GM18520 (cell line): ENCODE data around the gene PIK3CB.

Experiments used
- ATAC-seq: cut with Tn5 transposase; IDR thresholded peaks from one replicate; pipeline ENCODE4 v1.9.1; 2021; ENCODE audit not compliant: unreplicated experiment

The PIK3CB gene

DNA sequence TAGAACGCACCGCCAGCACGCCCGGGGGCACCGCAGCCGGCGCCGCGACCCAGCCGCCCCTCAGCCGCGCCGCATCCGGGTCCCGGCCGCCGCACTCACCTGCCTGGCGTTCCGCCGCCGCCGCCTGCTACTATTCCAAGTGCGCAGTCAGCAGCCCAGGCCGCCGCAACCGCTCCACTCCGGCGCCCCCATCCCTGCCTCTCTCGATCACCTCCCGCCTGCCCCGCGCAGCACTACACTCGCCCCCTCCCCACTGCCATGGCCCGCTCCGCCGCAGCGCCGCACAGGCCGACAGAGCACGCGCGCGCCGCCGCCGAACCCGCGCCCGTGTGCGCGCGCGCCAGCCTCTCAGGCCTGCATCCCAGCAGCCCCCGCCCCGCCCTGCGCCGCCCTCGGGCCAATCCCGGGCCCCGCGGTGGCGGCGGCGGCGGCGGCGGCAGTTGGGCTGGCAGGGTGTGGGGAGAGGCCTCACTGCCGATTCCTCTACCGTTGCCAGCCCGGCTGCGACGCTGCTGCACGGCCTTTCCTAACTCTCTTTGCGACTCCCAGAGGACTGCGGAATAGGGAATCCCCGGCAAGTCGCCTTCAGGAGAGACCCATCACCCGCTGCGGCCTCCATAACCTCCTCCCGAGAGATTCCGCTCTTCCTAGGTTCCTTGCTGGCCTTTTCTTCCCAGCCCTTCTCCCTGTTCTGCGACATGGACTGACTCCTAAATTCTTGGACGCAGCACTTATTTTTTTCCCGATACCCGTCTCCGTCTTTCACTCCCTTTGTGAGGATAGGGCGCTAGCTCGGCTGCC is at the start of gene PIK3CB:
PIK3CB (minus strand) TSS at position 333 of the 801 bp plus-strand sequence. CDS start 75,585 bp downstream, outside the sequence.
- peak; percentile 90 for ATAC-seq

DNA sequence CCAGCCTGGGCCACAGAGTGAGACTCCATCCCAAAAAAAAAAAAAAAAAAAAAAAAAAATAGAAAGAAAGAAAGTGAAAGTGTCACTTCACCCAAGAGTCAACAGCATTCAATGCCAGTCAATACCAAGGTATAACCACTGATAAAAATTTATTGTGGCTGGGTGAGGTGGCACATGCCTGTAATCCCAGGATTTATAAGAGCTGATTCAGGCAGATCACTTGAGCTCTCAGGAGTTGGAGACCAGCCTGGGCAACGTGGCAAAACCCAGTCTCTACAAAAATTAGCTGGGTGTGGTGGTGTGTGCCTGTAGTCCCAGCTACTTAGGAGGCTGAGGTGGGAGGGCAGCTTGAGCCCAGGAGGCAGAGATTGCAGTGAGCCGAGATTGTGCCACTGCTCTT is 46.5 kb upstream of the PIK3CB start:
- no peak for ATAC-seq

DNA sequence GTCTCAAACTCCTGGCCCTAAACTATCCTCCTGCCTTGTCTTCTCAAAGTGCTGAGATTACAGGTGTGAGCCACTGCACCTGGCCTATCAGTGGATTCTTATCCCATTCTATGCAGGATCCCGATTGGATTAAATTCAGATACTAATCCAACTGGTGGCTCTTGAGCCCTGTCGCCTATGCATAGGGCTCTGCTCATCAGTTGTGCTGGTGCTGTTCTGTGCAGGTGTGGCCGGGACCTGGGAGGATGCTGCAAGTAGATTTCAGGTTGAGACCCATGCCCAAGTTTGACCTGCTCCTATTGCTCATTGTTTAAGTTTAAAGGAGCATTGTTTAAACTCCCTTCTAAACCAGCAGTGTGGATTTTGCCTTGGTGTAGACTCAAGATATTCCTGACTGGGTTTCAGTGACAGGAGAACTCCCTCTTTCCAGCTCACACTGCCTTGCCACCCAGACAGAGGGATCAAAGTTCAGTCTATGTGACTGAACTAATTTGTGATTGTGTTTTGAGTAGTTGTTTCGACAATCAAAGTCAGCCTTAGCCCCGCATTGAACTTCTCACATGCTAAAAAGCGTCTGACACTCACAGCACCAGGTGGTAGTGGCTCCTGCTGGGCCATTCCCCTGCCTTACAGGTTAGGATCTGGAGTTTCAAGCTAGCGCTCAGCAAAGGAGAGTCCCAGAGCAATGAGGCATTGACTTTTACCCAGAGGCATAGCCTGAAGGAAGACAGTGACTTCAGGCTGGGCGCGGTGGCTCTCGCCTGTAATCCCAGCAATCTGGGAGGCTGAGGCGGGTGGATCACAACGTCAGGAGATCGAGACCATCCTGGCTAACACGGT is 45.0 kb upstream of the PIK3CB start:
- no peak for ATAC-seq

DNA sequence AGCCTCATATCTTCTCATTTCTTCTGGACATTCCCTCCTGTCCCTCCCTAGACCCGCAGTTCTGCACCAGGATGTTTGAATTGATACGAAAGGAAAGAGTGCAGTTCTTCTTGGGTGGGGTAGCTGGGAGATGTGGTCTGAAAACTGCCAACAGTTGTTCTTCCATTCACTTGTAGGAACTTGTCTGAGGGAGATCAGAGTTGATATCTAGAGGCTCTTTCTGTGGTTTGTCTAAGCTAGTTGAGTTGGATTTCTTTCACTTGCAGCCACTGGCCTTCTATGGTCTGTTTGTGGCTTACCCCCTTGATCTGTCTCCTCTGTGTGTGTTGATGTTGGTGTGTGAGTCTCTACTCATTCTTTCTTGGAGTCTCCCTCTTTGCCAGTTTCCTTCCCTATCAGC is 42.5 kb upstream of the PIK3CB start:
- no peak for ATAC-seq

DNA sequence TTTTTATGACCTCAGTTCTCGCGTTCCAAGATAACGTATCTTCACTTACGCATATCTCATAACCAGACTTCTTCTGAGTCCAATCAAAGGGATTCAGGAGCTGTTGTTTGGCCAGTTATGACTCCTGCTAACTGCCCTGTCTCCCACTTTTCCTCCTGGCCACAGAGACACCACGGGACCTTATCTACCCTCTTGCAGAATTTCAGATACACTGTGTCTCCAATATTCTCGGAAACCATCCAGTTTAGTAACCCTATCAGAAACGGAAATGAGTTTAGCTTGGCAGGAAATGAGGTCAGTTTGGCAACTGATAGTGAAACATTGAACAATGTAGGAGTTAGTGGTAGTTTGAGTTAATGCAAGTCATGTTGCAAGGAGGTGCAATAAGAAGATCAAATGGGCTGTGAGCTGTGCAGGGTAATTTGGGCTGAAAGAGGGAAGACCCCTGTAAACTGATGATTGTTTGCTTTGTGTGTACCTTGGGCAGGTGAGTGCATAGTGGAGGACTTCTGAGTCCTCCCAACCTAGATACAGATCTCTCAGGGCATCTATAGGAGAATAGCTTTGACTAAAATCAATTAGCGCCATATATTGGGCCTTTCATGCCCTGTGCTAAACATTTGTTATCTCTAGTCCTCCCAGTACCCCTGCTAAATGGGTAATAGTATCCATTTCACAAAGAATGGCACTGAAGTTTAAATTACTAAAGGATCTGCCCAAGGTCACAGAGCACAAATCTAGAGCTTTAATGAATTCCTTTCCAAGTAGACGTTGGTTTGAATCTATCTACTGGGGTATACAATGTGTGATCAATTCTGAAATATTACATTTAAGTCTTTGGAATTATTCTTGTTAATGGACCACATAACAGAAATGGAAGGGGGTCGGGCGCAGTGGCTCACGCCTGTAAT is 41.3 kb upstream of the PIK3CB start:
- no peak for ATAC-seq

DNA sequence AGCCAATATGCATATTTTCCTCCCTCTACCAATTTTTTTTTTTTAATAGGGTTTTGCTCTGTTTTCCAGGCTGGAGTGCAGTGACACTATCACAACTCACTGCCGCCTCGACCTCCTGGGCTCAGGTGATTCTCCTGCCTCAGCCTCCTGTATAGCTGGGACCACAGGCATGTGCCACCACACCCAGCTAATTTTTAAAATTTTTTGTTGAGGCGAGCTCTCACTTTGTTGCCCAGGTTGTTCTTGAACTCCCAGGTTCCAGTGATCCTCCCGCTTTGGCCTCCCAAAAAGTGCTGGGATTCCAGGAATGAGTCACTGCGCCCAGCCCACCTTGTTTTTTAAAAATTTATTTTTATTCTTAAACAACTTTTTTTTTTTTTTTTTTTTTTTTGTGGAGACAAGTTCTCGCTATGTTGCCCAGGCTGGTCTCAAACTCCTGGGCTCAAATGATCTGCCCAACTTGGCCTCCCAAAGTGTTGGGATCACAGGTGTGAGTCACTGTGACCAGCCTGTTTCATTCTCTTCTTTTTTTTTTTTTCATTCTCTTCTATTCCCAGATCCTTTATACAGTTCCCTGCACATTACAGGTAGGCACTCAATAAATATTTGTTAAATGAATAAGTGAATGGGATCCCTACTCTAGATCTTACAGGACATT is 40.5 kb upstream of the PIK3CB start:
- ATAC-seq, result no peak

DNA sequence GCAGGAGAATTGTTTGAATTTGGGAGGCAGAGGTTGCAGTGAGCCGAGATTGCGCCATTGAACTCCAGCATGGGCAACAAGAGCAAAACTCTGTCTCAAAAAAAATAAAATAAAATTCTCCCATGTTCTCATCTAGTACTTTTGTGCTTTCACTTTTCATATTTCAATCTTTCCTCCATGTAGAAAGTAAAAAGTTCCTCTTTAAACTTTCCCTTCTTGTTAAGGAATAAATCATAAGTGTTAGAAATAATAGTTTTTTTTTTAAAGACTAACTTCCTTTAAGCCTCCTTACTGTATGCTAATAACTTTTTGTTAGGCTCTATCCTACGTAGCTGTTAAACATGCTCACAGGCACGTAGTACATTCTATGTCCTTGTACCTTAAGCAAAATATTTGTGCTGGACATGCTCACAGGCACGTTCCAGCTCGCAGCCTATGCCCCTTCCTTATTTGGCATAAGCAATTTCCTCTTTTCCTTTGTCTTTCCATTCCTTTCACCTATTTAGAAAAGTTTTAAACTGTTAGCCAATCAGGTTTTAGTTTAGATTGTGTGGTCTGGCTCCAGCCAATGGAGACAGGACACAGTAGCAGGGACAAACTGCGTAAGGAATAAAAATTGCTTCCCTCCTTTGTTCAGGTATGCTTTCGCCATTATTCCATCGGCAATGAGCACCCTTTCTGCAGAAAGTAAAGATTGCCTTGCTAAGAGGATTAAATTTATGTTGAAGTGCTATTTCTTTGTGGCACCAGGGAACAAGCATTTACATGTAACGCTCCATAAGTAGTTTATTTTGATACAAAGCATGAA is 38.9 kb upstream of the PIK3CB start:
- ATAC-seq, result no peak

DNA sequence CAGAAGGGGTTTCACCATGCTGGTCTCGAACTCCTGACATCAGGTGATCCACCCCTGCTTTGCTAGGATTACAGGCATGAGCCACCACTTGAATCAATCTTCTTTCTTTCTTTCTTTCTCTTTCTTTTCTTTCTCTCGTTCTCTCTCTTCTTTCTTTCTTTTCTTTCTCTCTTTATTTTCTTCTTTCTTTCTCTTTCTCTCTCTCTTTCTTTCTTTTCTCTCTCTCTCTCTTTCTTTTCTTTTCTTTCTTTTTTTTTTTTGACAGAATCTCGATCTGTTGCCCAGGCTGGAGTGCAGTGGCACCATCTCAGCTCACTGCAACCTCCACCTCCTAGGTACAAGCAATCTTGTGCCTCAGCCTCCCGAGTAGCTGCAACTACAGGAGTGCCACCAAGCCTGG is 37.9 kb upstream of the PIK3CB start:
- ATAC-seq, result no peak

DNA sequence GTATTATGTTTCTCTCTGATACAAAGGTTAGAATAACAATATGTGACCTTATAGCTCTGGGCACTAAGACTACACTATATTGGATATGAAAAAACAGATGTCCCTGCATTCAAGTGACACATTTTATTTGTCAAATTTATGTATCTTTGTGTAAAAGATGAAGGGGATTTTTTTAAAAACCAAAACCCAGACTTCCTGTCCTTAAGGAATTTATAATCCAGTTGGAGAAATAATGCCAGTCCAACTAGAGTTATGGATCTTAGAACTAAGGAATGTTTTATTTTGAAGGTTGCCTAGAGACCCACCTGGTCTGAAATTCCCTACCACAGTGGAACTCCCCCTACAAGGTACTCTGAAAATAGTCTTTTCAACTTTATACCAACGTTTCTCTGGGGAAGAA is 33.3 kb upstream of the PIK3CB start:
- no peak for ATAC-seq

DNA sequence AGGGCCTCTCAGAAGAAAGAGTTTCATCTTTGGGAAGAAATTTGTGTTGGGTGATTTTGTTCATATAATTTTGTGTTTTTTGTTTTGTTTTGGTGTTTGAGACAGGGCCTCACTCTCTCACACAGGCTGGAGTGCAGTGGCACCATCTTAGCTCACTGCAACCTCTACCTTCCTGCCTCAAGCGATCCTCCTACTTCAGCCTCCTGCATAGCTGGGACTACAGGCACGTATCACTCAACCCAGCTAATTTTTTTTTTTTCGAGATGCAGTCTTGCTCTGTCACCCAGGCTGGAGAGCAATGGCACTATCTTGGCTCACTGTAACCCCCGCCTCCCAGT is 29.0 kb upstream of the PIK3CB start:
- ATAC-seq, result no peak

DNA sequence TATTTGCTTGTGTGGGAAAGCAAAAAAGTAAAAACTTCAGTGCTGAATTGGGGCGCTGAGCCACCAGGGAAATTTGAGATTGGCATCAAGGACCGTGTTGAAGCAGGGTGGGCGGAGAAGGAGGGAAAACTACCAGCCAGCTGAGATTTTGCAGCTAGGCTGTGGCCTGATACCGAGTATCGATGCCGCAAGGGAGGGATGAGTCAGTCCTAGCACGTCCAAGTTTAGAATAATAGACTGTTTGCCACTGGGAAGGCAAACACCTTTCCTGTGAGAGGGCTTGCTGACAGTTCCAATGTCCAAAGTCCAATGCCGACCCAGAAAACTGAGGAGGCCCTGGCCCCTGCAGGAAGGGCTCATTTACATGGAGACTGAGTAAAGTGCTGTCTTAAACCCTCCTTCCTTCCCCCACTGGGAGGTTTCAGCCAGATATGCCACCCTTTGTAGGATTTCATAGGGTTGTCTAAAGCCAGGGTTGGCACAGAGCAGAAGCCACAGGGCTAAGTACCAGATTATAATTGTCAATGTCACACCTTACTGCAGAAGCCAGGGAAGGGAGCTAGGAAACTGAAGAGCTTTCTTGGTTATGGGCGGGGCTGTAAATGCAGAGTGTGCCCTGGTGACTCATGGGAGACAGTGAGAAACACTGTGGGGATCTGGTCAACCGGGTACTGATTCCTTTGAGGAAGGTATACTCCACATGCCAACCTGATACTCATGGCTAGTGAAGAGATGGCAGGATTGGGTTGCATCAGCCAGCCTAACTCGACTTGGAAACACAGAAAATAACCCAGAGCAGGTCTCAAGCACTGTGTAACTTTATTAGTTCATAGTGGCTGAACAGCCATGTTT is 28.4 kb upstream of the PIK3CB start:
- ATAC-seq, result no peak

DNA sequence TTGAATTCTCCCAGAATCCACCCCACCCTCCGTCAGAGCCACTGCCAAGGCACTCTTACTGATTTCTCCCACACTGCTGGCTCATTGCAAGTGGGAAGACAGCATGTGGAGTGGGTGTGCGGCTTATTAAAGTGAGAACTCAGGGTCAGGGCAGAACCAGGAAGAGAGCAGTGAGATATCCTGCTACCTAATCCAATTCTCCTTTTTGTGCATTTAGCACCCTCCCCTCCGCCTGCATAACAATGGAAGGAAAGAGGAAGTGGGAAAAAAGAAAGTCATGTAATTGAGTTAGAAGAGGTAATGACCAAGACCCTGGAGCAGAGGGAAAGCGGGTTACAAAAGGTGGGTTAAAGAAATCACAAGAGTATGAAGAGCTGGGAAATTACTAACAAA is 27.8 kb upstream of the PIK3CB start:
- no peak for ATAC-seq

DNA sequence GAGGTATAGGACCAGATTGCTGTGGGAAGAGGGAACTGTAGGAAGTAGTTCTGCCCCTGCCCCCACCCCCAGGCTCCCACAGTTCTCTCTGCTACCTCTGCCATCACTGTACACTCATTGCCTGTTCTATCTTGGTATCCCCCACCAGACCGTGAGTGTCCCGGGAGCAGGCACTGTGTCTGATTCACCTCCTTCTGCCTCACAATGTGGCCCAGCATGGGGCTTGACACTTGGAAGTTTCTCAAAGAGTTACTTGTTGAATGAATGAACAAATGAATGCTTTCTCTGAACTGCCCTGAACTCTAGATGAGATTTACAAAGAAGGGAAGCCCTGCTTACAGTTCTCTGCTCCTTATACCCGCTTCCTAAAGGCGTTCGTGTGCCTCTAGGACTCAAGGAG is 27.1 kb upstream of the PIK3CB start:
- no peak for ATAC-seq

DNA sequence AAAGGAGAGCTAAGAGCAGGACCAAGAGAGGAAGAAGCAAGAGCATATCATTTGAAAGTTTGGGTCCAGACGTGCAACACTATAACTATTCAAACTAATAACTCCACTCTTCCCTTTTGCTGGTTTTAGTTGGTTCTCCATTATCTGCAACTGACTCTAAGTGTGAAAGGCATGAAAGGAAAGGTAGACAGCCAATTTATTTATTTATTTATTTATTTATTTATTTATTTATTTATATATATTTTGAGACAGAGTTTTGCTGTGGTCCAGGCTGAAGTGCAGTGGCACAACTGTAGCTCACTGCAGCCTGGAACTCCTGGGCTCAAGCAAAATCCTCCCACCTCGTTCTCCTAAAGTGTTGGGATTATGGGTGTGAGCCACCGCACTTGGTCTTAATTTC is 22.1 kb upstream of the PIK3CB start:
- ATAC-seq, result no peak

DNA sequence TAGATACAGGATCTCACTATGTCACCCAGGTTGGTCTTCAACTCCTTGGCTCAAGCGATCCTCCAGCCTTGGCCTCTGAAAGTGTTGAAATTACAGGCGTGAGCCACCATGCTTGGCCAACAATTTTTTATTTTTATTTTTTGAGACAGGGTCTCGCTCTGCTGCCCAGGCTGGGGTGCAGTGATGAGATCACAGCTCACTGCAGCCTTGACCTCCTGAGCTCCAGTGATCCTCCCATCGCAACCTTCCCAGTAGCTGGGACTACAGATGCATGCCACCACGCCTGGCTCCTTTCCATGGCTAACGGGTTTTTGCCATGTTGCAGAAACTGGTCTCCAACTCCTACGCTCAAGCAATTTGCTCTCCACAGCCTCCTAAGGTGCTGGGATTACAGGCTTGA is 20.2 kb upstream of the PIK3CB start:
- ATAC-seq, result no peak

DNA sequence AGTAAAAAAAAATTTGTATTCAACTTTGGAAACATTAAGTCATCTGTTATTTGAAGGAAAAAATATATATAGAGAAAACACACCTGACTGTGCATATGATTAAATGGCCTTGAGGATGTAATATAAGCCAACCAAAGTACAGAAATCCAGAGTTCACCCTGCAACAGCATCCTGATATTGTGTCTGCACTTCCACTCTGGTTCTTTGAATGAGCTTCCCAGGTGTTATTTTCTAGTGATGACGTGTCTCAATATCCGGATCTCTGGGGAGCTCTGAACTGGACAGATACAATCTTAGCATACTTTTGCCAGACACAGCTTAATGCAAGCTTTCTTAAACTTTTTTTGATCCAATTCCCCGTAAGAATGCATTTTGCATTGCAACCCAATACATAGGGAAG is 19.5 kb upstream of the PIK3CB start:
- no peak for ATAC-seq

DNA sequence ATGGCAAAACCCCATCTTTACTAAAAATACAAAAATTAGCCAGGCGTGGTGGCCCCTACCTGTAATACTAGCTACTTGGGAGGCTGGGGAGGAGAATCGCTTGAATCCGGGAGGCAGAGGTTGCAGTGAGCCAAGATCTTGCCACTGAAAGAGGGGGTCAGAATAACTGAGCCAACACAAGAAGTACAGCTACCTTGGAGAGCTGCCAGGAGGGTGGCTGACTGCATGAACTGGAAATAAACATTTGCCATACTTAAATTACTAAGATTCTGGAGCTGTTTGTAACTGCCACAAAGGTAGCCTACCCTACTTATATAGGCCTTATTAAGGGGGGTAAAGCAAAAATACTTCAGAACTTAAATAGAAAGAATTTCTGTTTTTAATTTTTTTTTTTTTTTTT is 15.4 kb upstream of the PIK3CB start:
- no peak for ATAC-seq

DNA sequence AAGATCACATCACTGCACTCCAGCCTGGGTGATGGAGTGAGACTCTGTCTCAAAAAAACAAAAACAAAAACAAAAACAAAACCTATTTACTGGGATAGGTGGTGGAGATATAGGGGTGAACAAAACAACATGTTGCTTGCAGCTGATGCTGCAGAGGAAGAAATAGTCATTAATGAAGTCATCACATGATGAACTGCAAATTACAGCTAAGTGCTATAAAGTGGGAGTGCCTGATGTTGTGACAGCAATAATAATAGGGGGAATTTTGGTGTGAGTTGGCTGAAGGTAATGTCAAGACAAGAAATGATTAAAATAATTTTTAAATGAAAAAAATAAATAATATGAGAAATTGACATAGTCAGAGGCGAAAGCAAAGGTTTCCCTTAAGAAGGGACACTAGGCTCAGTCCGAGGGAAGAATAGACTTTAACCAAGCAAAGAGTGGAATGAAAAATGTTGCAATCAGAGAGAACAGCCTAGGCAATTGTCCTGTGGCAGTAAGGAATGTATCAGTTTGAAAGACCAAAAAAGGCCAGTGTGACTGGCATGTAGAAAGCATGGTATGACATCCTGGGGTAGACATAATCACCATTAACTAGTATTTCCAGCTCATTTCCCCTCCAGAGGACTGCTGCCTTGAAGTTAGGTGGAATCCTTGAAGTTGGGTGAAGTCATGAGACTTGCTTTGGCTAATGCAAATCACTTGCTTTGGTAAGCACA is 14.7 kb upstream of the PIK3CB start:
- ATAC-seq, result no peak

DNA sequence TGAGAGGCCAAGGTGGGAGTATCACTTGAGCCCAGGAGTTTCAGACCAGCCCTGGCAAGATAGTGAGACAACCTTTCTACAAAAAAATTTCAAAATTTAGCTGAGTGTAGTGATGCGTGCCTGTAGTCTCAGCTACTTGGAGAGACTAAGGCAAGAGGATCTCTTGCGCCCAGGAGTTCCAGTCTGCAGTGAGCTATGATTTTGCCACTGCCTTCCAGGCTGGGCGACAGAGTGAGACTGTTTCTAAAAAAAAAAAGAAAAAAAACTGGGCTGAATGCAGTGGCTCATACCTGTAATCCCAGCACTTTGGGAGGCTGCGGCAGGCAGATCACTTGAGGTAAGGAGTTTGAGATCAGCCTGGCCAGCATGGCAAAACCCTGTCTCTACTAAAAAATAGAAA is 14.0 kb upstream of the PIK3CB start:
- no peak for ATAC-seq
